Stimulated activated CD8-positive, alpha-beta memory T cell treated with anti-CD3 and anti-CD28 coated beads, Interleukin-15, amount 100 ng/mL, for 4 hours (primary cell): ENCODE measurements around the gene TWIST1.

Experiments used
- DNase-seq, 2 donors: peaks; one replicate each; pipeline ENCODE4 v3.0.0-alpha.2; 2020; ENCODE audit warnings: low read depth in 2 of 2

TWIST1 gene

DNA sequence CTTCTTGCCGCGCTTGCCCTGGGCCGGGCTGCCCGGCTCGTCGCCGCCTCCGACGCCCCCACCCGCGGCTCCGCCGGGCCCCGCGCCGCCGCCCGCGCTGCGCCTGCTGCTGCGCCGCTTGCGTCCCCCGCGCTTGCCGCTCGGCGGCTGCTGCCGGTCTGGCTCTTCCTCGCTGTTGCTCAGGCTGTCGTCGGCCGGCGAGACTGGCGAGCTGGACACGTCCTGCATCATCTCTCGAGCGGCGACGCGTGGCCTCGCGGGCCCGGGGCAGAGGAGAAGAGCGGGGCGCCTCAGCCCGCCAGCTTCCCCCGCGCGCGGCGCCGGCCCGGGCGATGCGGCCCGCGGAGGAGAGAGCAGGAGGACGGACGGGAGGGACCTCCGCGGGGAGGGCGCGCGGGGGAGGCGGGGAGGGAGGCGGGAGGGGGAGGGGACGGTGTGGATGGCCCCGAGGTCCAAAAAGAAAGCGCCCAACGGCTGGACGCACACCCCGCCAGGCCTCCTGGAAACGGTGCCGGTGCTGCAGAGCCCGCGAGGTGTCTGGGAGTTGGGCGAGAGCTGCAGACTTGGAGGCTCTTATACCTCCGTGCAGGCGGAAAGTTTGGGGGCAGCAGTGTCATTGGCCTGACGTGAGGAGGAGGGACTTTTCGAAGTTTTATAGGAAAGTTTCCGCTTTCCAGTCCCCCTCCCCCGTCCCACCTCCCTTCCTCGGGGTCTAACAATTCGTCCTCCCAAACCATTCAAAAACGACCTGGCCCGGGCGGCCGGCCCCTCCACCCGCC is at the start of gene TWIST1:
TSS of gene TWIST1 (minus strand) at position 546 of the 779 bp plus-strand sequence. CDS start at position 231, 315 bp downstream.
- no peak for DNase-seq

DNA sequence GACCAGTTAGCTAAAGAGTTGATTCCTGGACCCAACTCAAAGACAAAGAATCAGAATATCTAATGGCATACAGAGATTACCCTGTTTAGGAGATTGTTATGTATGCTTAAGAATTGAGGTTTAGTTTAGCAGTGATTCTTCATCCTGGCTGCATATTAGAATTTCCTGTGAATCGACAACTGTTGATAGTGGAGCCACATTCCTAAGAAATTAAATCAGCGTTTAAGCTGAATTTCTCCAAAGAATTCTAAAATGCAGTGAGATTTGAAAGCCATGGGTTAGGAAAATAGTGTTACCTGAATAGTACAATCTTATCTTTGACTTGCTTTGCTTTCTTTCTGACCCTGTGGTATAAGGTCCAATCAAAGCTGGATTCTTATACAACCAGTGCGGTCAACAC is 44.2 kb upstream of the TWIST1 start:
- DNase-seq, result no peak

DNA sequence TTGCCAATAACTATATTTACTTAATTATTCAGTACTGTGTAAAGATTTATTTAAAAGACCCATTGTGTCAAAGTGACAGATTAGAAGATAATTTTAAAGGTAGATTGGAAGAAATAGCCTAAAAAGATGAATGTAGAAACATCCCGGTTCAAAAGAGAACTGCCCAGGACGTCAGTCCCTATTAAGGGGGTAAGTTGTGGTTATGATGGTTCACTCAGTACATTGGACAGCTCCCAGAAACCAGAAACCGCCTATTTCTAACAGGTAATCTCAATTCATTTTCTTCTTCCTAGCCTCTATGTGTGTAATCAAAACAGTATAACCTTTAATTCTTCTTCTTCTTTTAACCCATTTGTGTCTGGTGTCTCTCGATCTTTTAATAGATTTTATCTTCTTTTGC is 29.3 kb upstream of the TWIST1 start:
- DNase-seq, result no peak

DNA sequence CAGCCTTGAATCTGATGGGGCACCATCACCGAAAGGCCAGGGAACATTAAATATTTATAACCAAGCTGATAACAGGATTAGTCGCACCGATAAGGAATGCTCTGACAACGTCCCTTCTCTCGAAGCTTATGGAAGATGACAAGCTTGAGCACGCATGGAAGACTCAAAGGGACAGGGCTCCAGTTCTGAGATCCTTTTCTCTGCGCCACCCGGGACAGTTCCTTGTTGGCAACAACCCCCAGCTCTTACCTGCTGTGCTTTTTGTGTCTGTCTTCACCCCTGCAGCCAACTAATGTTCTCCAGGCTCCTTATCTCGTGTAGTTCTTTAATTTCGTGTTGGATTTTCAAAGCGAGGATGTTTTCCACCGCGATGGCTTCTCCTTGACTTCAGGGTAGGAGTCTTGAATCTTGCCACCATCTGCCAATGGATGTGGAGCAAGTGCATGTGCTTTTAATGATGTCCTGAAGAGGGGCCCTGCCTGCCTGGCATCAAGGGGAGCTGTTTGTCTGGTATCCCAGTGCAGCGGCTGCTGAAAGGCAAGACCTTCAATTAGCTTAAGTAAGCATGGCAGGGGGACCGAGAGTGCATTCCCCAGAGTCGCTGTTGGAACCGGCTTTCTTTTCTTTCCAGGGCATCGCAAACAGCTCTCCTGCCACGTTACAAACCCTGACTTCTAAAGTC is 28.1 kb upstream of the TWIST1 start:
- no peak for DNase-seq

DNA sequence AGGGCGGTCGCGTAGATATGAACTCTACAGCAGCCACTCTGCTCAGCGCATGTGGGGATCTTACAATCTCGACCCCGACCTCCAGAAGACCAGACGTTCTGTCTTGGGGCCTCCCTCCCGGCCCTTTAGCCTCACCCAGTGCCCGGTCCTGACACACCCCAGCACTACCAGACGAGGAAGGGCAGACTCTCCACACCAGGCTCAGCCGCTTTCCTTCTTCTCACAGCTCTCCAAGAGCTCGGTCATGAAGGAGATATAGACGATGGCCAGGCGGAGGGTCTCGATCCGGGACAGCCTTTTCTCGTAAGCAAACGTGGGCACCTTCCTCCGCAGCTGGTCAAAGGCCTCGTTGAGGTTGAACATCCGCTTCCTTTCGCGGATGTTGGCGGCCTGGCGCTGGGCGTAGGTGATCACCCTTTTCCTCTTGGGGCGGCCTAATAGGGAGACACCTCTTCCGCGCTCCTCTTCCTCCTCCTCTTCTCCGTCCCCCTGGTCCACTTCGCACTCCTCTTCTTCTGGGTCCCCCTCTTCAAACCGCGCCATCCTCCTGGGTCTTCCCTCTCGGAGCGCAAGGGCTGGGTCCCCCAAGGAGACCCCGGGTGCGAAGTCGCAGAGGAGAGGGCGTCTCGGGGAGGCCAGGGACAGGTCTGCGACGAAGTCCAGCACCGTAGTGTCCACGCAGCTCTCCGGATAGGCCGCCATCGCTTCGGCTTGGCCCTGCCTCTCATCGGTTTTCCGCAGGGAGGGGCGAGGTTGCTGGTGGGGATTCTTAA is 27.4 kb upstream of the TWIST1 start, which contains the start of gene FERD3L:
TSS of gene FERD3L (minus strand) at position 761 of the 773 bp plus-strand sequence. CDS start at position 702, 59 bp downstream.
- DNase-seq, result no peak

DNA sequence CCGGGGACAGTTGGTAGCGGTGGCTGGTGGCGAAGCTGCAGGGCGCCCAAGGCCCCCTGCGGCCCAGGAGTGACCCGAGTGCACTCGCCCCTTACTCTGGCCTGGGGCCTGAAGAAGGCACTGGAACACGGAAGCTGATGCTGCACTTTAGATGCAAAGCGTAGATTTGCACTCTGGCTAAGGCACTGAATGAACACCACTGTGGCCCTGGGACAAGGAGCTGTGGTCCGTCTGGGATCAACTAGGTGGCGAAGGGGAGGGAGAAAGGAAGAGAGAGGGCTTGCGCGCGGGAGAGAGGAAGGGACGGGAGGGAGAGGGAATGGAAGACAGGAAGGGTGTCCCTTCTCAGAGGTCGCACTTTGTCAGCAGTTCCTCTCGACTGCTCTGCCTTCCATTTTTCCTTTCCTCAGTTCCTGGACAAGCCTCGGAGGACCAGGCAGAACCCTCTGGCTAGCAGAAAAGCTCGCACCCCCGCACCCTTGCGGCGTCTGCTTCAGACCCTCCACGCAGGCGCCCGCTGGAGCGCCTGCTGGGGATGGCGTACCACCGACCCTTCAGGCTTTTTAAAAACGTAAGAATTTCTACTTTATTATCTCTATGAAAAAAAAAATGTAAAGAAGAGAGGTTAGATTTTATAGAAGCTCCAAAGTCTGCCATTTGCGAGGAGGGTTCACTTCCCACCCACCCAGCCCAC is 26.6 kb upstream of the TWIST1 start:
- DNase-seq, result no peak

DNA sequence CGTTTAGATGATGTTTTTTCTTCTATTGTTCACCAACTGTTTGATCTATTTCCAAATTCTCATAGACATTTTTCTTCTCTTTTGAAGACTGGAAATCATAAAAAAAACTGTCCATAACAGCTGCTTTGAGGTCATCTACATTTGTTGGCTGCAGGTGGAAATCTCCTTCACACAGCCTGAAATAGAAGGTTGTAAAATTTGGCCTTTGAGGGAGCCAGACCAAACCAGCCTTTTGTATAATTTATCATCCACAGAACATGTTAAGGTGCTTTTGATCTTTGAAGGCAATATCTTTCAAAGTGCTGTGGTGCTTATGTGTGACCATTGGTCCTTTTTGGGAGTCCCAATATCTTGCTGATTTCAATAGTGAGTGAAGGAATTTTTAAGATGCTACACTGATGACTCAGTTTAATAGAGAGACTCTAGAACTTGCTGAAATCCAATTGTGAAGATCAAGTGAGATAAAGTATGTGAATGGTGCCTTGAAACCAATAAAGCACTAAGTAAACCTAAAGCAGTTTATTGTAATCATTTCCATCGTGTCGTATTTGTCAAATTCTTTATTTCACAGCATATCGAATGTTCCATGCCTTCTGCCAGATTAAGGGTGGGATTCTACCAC is 22.4 kb upstream of the TWIST1 start:
- no peak for DNase-seq

DNA sequence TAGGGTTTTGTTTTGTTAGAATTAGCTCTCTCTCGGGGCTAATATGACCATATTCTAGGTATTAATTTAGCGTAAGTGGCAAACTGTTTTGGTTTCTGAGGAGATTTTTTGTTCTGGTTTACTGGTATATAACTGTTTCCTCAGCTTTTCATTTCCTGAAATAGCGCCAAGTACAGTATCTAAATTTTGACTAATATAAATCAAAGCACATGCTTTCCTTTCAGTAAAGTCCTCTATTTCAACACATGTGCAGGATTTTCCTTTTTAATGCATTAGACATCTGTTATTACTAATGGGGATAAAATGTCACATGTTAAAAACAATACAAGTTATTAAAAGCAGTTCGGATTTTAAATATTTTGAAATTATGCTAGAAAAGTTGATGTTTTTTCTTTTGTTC is 16.4 kb upstream of the TWIST1 start:
- DNase-seq, result no peak

DNA sequence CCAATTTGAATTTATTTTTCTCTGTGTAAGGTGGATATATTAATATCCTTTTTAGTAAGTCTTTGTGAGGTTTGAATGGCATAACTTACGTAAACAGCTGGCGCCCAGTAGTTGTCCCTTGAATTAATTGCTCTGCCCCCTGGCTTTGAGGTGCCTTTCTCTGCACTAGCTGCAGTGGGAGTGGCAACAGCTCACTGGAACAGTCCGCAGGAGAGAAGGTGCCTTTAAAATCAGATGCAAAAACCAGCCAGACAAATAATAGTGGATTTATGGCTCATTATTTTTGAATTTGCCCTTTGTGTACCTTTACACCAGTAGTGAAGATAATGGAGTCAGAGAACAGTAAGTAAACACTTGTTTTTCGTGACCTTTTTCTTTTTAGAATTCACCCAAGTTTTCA is 16.0 kb upstream of the TWIST1 start:
- no peak for DNase-seq

DNA sequence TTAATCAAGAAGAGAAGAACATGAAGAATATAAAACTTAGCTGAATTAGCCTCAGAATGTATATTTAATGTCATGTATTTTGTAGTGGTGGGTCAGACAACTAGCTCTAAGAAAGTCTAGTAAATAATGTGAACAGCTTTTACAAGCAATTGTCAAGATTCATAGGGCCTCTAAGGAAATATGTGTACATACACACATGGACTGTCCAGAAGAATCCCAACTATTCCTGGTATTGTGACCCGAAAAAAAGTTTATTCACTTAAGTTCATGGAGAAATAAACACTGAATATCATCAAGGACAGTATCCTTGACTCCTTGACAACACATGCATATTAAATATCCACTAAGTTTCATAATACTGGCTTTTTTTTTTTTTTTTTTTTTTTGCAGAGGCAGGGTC is 11.4 kb upstream of the TWIST1 start:
- no peak for DNase-seq

DNA sequence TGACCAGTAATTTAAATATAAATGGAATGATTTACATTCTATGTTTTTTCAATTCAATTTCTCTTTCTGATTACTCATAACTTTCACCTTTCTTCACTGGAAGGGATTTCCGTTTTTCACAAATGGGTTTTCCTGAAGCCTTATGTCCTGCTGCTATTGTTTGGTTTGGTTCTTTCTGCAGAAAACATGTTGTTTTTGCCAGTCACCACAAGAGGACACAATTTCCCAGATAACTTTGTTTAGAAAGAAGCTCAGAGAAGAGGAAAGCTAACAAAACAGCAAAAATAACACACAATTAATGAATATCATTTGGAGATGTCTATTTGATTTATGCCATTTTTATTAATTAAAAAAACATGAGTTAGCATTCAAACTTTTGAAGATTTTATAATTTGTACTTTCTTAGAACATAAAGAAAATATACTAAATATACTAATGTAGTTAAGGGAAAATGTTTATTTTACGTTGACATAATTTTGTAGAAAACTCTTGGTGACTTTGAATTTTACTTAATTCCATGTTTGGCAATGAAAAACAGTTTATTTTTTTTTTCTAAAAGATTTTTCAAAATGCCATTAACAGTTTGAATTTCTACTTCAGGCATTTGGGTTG is 4.6 kb upstream of the TWIST1 start:
- no peak for DNase-seq

DNA sequence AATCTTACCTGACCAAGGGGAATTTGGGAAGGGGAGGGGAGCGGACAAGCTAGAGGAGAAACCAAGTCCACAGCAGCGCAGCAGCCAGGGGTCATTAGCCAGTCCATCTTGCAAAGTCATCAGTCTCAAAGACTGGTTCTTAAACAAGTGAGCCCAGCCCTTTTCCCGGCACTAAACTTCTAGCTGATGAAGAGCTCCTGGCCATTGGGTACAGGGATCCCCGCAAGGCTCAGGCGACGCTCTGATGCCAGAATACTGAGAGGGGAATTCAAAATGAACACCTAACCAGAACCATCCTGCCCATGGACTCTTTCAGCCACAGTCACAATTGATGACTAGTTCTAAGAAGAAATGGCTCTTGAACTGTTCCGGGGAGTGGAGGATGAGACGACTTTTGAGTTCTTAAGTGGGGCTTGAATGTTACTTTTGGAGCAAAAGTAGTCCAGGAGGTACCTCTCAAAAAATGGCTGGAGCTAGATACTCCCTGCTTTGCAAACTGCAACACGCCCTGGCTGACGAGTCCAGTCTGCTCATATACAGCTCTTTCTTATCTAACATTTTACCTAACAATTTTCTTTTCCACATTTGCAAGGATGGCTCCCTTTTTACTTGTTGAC is 2.5 kb upstream of the TWIST1 start:
- no peak for DNase-seq

DNA sequence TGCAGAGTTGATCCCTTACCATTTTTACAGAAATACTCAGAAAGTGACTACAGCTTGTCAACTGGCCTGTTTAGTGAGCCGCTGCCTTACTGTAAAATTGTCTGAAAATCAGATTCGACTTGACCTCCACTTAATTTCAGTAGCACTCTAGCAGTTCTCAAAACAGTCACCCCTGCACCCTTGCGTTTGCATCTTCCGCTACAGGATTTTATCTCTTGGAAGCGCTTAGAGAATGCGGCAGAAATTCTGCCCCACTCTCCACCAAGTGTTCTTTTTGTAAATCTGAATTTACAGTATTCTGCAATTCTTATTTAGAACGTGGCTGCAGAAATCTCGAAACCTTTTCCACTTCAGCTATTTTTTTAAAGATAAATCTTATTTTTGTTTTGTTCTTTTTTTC is 1.9 kb upstream of the TWIST1 start:
- no peak for DNase-seq

DNA sequence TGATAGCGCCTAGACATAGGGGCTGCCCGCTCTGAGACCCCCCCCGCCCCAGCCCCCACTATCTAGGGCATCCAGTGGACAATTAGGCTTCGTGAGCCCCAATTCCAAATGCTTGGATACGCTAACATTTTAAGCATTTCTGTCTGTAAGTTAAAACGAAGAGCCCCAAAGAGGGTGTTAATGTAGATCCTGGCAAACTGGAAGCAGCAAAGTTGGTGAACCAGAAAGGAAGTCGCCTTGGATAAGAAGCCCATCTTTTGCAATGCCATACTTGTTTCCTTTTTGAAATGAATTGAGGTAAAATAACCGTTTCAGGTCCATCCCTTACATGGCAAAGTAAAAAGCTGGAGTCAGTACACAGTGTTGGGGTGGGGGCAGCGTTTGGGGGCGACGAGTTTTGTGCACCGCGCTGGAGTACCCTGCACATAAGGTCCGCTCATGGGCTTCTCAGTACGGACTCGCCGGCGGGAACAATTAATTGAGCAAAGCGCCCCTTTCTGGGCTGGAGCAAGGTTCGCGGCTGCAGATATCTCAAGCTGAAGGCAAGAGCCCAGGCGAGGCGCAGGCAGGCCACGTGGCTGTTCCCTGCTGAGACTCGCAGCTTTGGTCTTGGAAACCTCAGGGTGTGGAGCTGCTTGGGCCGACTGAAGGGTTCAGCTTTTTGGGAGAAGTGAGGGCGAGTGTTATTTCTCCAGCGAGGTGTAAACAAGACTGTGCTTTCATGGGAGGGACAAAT is 1.4 kb upstream of the TWIST1 start:
- DNase-seq, result no peak

DNA sequence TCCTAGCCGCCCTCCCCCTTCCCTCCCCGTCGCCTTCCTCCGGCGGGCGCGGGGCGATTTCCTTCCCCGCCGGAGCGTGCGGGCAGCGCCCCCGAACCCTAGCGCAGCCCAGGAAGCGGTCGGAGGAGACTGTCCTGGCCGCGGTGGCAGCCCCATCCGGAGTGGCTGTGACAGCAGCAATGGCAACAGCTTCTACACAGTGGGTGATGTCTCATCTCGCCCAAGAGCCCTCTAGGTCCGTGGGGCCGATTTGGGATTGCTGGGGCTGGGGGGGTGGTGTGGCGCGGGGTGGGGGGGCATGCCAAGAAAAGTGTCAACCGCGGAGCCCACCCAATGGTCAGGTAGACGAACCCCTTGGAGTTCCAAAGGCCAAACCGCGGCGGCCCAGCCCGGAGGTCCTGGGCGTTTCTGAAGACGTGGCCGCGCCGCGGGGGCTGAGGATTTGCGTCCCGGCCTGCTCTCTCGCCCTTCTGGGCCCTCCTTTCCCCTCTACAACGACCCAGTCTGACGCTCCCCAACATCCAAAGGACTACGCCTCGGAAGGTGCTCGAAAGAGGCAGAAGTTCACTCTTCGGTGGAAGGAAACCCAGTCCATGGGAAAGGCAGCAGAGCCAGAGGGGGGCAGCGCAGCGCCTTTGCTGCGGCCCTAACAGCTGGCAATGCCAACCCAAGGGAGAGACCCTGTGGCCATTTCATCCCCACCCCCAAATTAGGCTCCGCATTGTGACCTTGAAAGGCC is 603 bp upstream of the TWIST1 start:
- no peak for DNase-seq

DNA sequence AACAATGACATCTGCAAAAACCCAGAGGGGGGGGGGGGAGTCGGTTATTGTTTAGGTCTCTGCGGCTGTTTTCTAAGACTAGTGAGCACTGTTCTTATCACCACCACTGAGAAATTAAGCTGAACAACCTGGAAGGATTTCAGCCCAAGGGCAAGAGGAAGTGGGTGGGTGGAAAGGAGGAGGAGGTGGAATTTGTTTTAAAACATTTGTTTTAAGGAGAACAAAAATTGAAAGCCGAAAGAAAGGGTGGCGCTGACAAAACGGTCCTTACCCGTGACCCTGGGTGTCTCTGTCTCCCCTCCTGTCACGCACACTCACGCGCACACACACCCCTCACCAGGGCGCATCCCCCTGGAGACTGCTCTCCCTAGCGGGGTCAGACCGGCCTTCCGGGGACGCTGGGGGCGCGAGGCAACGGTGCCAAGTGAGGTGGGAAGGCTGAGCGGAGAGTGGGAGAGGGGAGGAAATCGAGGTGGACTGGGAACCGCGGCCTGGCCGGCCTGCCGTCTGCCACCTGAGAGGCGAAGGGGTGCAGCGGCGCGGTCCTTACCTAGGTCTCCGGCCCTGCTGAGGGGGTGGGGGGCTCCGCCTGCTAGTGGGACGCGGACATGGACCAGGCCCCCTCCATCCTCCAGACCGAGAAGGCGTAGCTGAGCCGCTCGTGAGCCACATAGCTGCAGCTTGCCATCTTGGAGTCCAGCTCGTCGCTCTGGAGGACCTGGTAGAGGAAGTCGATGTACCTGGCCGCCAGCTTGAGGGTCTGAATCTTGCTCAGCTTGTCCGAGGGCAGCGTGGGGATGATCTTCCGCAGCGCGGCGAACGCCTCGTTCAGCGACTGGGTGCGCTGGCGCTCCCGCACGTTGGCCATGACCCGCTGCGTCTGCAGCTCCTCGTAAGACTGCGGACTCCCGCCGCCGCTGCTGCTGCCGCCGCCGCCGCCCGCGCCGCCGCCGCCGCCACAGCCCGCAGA is 1.0 kb downstream of the TWIST1 start:
- no peak for DNase-seq

DNA sequence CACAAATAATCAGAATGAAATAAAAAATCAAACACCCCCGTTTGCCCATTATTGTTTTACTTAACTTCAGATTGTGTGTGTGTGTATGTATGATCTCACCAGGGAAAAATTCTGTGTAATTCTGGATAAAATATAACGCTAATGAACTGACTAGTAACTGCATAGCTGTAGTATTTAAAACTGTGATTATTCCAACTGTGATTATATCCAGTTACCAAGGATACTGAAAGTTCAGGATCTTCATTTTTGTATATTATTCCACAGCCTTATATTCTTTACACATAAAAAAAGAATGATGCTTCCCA is 2.9 kb downstream of the TWIST1 start:
- DNase-seq, result no peak

DNA sequence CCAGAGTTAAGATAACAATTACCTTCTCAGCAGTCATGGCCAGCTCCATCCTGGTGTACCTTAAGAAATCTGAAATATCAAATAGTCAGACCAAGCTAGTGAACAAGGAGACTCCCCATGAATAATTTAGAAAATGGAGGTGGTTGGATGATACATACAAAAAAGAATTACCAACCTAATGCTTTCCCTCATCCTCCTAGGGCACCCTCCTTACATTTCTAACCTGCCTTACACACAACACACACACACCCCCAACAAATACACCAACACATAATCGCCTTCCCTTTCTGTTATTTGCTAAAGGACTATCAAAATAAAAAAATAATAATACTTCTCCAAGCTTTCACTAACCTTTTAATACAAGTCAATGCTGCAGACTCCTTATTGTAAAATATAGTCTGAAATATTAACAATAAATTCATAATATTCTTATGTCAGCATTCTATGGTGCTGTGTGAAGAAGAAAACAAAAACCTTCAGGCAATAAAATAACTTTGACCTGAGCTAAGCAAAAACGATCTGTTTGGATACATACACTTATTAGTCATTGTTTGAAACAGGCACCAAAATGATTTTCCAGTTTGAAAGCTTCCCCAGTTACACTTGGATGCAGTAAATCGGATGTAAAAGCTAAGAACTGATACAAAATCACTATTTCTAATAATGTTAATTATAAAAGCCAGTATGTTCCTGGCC is 3.4 kb downstream of the TWIST1 start:
- DNase-seq, result no peak
